HG03025 (cell line): Measurements from ENCODE around the gene LDLRAD2.
"Not testable (repeated sequence)": the region's sequence is repeated elsewhere in the genome, so short reads cannot be mapped to it uniquely, and the experiment has no call there.

ENCODE experiments used
- ATAC-seq: cut with Tn5 transposase; IDR thresholded peaks from one replicate; pipeline ENCODE4 v1.9.1; 2021; ENCODE audit warnings: mild to moderate bottlenecking, moderate library complexity; ENCODE audit not compliant: unreplicated experiment, low FRiP score

Gene LDLRAD2

GRCh38 chr1:21811875-21812305 is at the start of gene LDLRAD2:
Gene LDLRAD2 (plus strand): TSS chr1:21812265. CDS start chr1:21812452, 187 bp downstream.
- no peak for ATAC-seq

- no peak for ATAC-seq
Observed at GRCh38 chr1:21763236-21763635, 48.8 kb upstream of the LDLRAD2 start.

GRCh38 chr1:21763694-21764419 is 48.2 kb upstream of the LDLRAD2 start:
- no peak for ATAC-seq

- ATAC-seq, result no peak
Observed at GRCh38 chr1:21764615-21765423, 47.2 kb upstream of the LDLRAD2 start.

- no peak for ATAC-seq
Observed at GRCh38 chr1:21766210-21766609, 45.9 kb upstream of the LDLRAD2 start.

- not testable (repeated sequence) for ATAC-seq
Observed at GRCh38 chr1:21767106-21767505, 45.0 kb upstream of the LDLRAD2 start.

GRCh38 chr1:21770201-21770600 is 41.9 kb upstream of the LDLRAD2 start:
- no peak for ATAC-seq

- not testable (repeated sequence) for ATAC-seq
Observed at GRCh38 chr1:21770602-21771001, 41.5 kb upstream of the LDLRAD2 start.

- not testable (repeated sequence) for ATAC-seq
Observed at GRCh38 chr1:21771672-21772071, 40.4 kb upstream of the LDLRAD2 start.

- ATAC-seq, result no peak
Observed at GRCh38 chr1:21773585-21773984, 38.5 kb upstream of the LDLRAD2 start.

GRCh38 chr1:21774835-21775549 is 37.1 kb upstream of the LDLRAD2 start:
- no peak for ATAC-seq

GRCh38 chr1:21775550-21775914 is 36.5 kb upstream of the LDLRAD2 start:
- ATAC-seq, result no peak

- ATAC-seq, result no peak
Observed at GRCh38 chr1:21775985-21776562, 36.0 kb upstream of the LDLRAD2 start.

GRCh38 chr1:21776925-21777324 is 35.1 kb upstream of the LDLRAD2 start:
- ATAC-seq, result not testable (repeated sequence)

GRCh38 chr1:21778405-21778727 is 33.7 kb upstream of the LDLRAD2 start:
- ATAC-seq, result no peak

- no peak for ATAC-seq
Observed at GRCh38 chr1:21779613-21780521, 32.2 kb upstream of the LDLRAD2 start.

- no peak for ATAC-seq
Observed at GRCh38 chr1:21781815-21782348, 30.2 kb upstream of the LDLRAD2 start.

- ATAC-seq, result no peak
Observed at GRCh38 chr1:21782349-21782867, 29.7 kb upstream of the LDLRAD2 start.
